Astrocyte of the spinal cord (primary cell): Measurements from ENCODE around the gene MLPH.

ENCODE experiments used
- DNase-seq: peaks from one replicate; pipeline ENCODE4 v3.0.0; 2011; ENCODE audit warnings: low read depth, low spot score
- H3K4me3 ChIP-seq: 2 replicates; pipeline ENCODE4 v1.5.1; 2011; ENCODE audit warnings: low read depth, mild to moderate bottlenecking, low read length, moderate library complexity
- in situ Hi-C: cut with HindIII; loops from 2 replicates; pipeline ENCODE4 v1.10.0; 2017; ENCODE audit warnings: low sequenced_read_pairs
- TF ChIP-seq, protein P1 (sequence below): IDR thresholded peaks from 2 replicates; pipeline ENCODE4 v1.5.1; 2012; ENCODE audit warnings: low read depth, mild to moderate bottlenecking, low read length, inconsistent platforms

The MLPH gene

GRCh38 chr2:237492137-237492890, 5.3 kb downstream of the MLPH start:
- DNase-seq, result no peak
- in situ Hi-C loops, result no loop called here
- TF ChIP-seq, protein P1, sequence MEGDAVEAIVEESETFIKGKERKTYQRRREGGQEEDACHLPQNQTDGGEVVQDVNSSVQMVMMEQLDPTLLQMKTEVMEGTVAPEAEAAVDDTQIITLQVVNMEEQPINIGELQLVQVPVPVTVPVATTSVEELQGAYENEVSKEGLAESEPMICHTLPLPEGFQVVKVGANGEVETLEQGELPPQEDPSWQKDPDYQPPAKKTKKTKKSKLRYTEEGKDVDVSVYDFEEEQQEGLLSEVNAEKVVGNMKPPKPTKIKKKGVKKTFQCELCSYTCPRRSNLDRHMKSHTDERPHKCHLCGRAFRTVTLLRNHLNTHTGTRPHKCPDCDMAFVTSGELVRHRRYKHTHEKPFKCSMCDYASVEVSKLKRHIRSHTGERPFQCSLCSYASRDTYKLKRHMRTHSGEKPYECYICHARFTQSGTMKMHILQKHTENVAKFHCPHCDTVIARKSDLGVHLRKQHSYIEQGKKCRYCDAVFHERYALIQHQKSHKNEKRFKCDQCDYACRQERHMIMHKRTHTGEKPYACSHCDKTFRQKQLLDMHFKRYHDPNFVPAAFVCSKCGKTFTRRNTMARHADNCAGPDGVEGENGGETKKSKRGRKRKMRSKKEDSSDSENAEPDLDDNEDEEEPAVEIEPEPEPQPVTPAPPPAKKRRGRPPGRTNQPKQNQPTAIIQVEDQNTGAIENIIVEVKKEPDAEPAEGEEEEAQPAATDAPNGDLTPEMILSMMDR, result no peak
- no peak overlapping the region for H3K4me3 ChIP-seq

DNA sequence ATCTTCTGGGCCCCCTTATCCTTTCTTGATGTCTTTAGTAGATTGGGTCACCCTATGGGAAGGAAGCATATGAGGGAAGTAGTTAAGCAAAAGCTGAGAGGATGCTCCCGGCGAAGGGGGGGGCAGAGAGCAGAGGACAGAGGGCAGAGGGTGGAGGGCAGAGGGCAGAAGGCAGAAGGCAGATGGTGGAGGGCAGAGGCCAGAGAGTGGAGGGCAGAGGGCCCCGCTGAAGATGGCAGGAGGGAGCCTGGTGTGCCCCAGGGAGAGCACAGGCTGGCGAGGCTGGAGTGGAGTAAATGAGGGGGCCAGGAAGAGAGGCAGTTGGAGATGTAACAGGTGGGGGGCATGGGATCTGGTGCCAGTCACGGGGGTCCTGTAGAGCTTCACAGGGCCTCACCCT, 7.0 kb downstream of the MLPH start:
- in situ Hi-C loops, result no loop called here
- DNase-seq, result no peak
- TF ChIP-seq, protein P1, result no peak
- H3K4me3 ChIP-seq, result no peak overlapping the region

DNA sequence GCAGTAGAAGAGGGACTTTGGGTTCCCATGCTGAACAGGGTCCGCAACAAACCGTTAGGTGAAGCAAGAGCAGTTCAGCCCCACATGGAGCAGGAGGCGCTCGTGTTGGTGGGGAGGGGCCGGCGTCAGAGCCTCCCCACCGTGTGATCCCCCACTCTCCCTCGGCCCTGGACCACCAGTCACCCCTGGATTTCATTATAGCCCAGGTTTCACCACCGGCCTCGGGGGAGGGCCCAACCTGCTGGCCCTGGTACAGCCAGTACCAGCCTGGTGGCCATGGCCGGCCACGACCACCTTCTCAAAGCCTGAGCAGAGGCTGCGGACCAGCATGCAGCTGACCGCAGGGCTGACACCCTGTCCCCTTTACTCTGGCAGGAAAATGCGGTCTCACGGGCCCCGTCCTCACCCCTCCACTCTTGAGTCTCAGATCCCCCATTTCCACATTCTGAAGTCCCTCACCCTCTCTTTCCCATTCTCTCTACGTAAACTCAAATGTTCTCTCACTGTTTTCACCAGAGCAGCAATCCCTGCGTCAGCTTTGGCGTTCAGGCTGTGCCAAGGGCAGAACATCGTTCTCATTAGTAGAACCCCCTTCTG, 8.6 kb downstream of the MLPH start:
- TF ChIP-seq, protein P1, result no peak
- DNase-seq, result no peak
- in situ Hi-C loops, result no loop called here
- no peak overlapping the region for H3K4me3 ChIP-seq

GRCh38 chr2:237496428-237496827, 9.4 kb downstream of the MLPH start:
- TF ChIP-seq, protein P1, result no peak
- in situ Hi-C loops, result no loop called here
- H3K4me3 ChIP-seq, result no peak overlapping the region
- DNase-seq, result no peak

DNA sequence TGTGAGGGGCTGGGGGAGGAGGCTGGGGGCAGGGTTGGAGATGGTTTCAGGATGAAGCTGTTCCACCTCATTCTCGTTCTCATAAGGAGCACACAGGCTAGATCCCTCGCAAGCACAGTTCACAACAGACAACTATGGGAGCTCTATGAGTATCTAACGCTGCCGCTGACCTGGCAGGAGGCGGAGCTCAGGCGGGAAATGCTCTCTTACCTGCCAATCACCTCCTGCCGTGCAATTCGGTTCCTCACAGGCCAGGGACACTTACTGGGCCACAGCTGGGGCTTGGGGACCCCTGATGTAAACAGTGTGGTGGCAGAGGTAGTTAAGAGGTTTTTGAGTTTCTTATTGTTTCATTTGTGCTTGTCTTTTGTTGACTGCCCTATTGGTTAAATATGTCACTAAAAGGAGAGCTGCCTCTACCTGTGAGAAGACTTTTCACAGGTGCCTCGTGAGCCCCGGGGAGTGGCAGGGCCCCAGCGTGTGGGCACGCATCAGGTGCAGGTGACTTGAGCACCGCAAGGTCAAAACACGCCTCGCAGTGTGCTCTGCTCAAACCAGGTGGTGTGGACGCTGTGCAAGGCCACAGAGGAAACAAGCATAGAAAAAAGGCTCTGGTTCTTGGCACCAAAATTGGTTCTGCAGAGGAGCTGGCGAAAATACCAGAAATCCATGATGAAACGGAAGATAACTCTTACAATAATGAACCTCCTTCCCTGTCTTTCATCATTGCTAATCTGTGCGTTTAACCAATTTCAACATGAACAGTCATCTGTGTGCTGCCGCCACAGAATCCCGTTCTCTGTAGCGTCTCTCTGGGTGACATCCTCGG, 10.2 kb downstream of the MLPH start:
- H3K4me3 ChIP-seq, result no peak overlapping the region
- TF ChIP-seq, protein P1, result no peak
- in situ Hi-C loops, result no loop called here
- DNase-seq, result no peak

GRCh38 chr2:237497838-237498186, 10.8 kb downstream of the MLPH start:
- in situ Hi-C loops, result no loop called here
- TF ChIP-seq, protein P1, result no peak
- no peak overlapping the region for H3K4me3 ChIP-seq
- DNase-seq, result peak; percentile 28
